ENCODE results near the gene NR1I3.
"Not testable (repeated sequence)": the region's sequence is repeated elsewhere in the genome, so short reads cannot be mapped to it uniquely, and the experiment has no call there.

DNA sequence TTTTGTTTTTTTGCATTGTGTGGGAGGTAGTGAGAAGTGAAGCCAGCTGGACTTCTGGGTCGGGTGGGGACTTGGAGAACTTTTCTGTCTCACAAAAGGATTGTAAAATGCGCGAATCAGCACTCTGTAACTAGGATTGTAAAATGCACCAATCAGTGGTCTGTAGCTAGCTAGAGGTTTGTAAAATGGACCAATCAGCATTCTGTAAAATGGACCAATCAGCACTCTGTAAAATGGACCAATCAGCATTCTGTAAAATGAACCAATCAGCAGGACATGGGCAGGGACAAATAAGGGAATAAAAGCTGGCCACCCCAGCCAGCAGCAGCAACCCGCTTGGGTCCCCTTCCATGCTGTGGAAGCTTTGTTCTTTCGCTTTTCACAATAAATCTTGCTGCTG is 12.1 kb upstream of the NR1I3 start:
- TF ChIP-seq ZNF629, ZNF350 (tag by site-specific recombination; IDR thresholded peaks at IDR 0.05): not testable (repeated sequence)

Data from HEK293 (cell line).